ENCODE data around the gene NMB.

The NMB gene

GRCh38 chr15:84671211-84671610 lies 13.2 kb upstream of the NMB start:
- H3K36me3 Mint-ChIP-seq (ENCODE audit: insufficient read depth), result peaks cover 26% of the 10 kb centered on the region
- no peak overlapping the region for H3K4me3 Mint-ChIP-seq
- no peaks in the 10 kb centered on the region for H3K27me3 Mint-ChIP-seq
- peaks cover 11% of the 10 kb centered on the region for H3K4me1 Mint-ChIP-seq
- peak overlapping the region; percentile 74 for H3K27ac Mint-ChIP-seq (ENCODE audit: low read depth)
- DNase-seq (ENCODE audit: low spot score in 2 of 2) (no peak), ATAC-seq (replicated peaks; ENCODE audit: extremely low read depth, poor library complexity, severe bottlenecking) (no peak)
- H3K9me3 Mint-ChIP-seq, result no peaks in the 10 kb centered on the region

GRCh38 chr15:84669726-84670125 lies 11.7 kb upstream of the NMB start:
- H3K27me3 Mint-ChIP-seq, result no peaks in the 10 kb centered on the region
- no peak for DNase-seq (ENCODE audit: low spot score in 2 of 2)
- peaks cover 11% of the 10 kb centered on the region for H3K4me1 Mint-ChIP-seq
- H3K36me3 Mint-ChIP-seq (ENCODE audit: insufficient read depth), result peaks cover 33% of the 10 kb centered on the region
- no peak overlapping the region for H3K4me3 Mint-ChIP-seq
- H3K27ac Mint-ChIP-seq (ENCODE audit: low read depth), result peak overlapping the region; percentile 83
- ATAC-seq (replicated peaks; ENCODE audit: extremely low read depth, poor library complexity, severe bottlenecking), result no peak
- H3K9me3 Mint-ChIP-seq, result no peaks in the 10 kb centered on the region

DNA sequence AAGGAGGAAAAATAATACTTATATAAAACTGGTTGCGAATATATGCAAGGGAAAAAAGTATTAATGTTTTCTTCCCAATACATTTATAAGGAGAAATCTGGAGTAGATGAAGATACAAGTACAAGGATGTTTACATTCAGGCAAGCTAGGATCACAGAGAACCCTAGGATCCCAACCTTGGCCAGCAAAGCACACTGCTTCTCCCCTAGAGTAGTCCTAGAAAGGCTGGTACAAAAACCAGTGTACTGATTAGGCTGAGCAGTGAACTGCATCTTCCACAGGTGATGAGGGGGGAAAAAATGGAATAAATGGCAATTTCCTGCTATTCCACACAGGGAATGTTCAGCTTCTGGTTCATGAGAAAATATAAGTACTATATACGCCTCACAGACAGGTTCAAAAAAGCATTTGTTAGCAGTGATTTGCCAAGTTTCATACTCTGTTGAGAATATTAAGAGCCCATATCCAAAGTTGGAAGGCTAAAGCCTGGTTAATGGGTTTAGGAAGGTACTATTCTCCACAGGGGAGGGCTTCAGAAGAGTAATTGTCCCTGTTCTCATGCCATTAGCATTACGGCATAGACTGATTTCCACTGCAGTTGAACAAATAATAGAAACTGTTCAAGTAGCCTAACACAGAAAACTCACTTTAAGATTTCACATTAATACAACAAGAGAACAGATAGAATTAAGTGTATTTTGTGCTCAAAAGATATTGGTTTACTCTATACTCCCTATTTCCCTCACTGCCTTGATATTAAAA lies 10.4 kb upstream of the NMB start:
- peaks cover 33% of the 10 kb centered on the region for H3K36me3 Mint-ChIP-seq (ENCODE audit: insufficient read depth)
- H3K27ac Mint-ChIP-seq (ENCODE audit: low read depth), result peak overlapping the region; percentile 16
- H3K27me3 Mint-ChIP-seq, result no peaks in the 10 kb centered on the region
- no peaks in the 10 kb centered on the region for H3K9me3 Mint-ChIP-seq
- DNase-seq (ENCODE audit: low spot score in 2 of 2) (no peak), ATAC-seq (replicated peaks; ENCODE audit: extremely low read depth, poor library complexity, severe bottlenecking) (no peak)
- no peak overlapping the region for H3K4me3 Mint-ChIP-seq
- H3K4me1 Mint-ChIP-seq, result peaks cover 11% of the 10 kb centered on the region

DNA sequence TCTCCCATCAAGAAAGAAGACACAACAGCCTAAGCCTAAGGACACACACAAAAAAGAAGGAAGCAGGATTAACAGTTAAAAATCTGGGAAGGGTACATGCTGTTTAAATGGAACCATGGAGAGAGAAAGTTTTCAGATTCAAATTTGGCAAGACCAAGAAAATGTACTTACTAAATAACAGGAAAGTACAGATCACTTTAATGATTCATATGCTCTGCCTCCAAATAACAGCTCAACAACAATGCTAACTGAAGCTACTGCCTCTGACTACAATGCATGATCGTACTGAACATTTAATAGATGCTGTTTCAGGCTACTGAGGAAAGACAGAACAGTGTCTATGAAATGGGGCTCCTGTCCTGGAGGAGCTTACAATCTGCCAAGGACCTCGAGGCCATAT lies 8.4 kb upstream of the NMB start:
- Mint-ChIP-seq H3K27me3 (no peaks in the 10 kb centered on the region), H3K4me1 (peaks cover 6% of the 10 kb centered on the region), H3K4me3 (no peak overlapping the region), H3K27ac (ENCODE audit: low read depth) (peak overlapping the region; percentile 30), H3K9me3 (no peaks in the 10 kb centered on the region), H3K36me3 (ENCODE audit: insufficient read depth) (peaks cover 28% of the 10 kb centered on the region)
- no peak for ATAC-seq (replicated peaks; ENCODE audit: extremely low read depth, poor library complexity, severe bottlenecking)
- no peak for DNase-seq (ENCODE audit: low spot score in 2 of 2)

- no peak for DNase-seq (ENCODE audit: low spot score in 2 of 2)
- Mint-ChIP-seq H3K27me3 (no peaks in the 10 kb centered on the region), H3K9me3 (no peaks in the 10 kb centered on the region), H3K36me3 (ENCODE audit: insufficient read depth) (peaks cover 11% of the 10 kb centered on the region), H3K4me3 (no peak overlapping the region), H3K4me1 (peaks cover 22% of the 10 kb centered on the region), H3K27ac (ENCODE audit: low read depth) (peak overlapping the region; percentile 44)
- ATAC-seq (replicated peaks; ENCODE audit: extremely low read depth, poor library complexity, severe bottlenecking), result no peak
Observed at GRCh38 chr15:84661001-84661400, 3.0 kb upstream of the NMB start.

DNA sequence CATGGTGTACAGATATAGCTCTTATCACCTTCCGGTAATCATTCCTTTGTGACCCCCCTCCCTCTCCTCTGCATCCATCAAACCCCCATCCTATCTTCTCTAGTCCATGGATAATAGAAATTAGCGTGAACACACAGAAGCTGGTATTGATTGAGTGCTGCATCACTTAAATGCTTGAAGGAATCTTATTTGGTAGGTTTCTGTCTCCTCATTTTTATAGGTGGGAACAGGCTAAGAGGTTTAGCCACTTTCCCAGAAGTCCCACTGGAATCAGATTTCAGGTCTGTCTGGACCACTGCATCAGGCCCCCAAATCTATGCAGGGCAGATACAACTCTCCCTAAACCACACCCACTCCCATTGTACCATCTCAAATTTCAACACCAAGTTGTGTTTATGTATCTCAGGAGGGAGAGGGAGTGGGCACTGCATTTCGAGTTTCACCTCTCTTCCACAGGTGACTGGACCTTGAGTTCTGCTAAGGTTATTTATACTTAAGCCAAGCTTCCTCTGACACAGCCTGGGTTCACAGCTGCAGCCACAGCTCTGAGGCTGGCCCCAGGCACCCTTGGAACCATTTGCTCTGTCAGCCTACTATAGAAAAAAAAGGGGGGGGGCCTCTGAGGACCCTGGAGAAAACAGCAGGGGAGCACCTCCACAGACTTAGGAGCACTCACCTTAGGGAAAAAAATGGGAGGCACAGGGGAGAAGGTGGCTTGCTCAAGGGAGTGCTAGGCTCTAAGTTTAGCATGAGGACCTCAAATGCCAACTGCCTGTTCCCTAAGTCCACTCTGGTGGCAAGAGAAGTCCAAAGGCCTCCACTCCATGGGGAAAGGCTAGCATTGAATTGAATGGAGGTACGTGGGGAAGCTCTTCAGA lies 2.1 kb upstream of the NMB start:
- peaks cover 9% of the 10 kb centered on the region for H3K36me3 Mint-ChIP-seq (ENCODE audit: insufficient read depth)
- DNase-seq (ENCODE audit: low spot score in 2 of 2) (no peak), ATAC-seq (replicated peaks; ENCODE audit: extremely low read depth, poor library complexity, severe bottlenecking) (no peak)
- H3K4me1 Mint-ChIP-seq, result peaks cover 30% of the 10 kb centered on the region
- H3K9me3 Mint-ChIP-seq, result no peaks in the 10 kb centered on the region
- no peaks in the 10 kb centered on the region for H3K27me3 Mint-ChIP-seq
- H3K4me3 Mint-ChIP-seq, result no peak overlapping the region
- H3K27ac Mint-ChIP-seq (ENCODE audit: low read depth), result no peak overlapping the region

- Mint-ChIP-seq H3K27me3 (no peaks in the 10 kb centered on the region), H3K4me1 (peaks cover 40% of the 10 kb centered on the region), H3K4me3 (peak overlapping the region; percentile 70), H3K36me3 (ENCODE audit: insufficient read depth) (peaks cover 10% of the 10 kb centered on the region), H3K9me3 (no peaks in the 10 kb centered on the region), H3K27ac (ENCODE audit: low read depth) (peak overlapping the region; percentile 62)
- DNase-seq (ENCODE audit: low spot score in 2 of 2) (no peak), ATAC-seq (replicated peaks; ENCODE audit: extremely low read depth, poor library complexity, severe bottlenecking) (no peak)
Observed at GRCh38 chr15:84658788-84659411, 901 bp upstream of the NMB start.

DNA sequence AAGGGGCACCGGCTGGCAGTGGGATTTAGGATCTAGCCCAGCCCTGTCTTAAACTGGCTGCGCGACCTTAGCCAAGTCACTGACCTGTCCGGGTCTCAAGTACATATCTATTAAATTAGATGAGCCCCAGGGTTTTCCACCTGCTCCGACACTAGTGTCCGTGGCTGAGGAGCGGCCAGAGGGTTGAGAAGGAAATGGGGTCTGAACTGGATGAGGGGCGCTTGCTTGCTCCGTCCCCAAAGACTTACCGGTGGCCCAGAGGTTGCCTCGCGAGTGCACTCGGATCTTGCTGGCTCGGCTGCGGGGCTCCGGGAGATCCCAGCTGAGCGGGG lies 285 bp downstream of the NMB start:
- H3K9me3 Mint-ChIP-seq, result no peaks in the 10 kb centered on the region
- H3K36me3 Mint-ChIP-seq (ENCODE audit: insufficient read depth), result peaks cover 10% of the 10 kb centered on the region
- peak overlapping the region; percentile 70 for H3K4me3 Mint-ChIP-seq
- no peak for DNase-seq (ENCODE audit: low spot score in 2 of 2)
- H3K27me3 Mint-ChIP-seq, result no peaks in the 10 kb centered on the region
- ATAC-seq (replicated peaks; ENCODE audit: extremely low read depth, poor library complexity, severe bottlenecking), result no peak
- H3K4me1 Mint-ChIP-seq, result peaks cover 47% of the 10 kb centered on the region
- no peak overlapping the region for H3K27ac Mint-ChIP-seq (ENCODE audit: low read depth)

DNA sequence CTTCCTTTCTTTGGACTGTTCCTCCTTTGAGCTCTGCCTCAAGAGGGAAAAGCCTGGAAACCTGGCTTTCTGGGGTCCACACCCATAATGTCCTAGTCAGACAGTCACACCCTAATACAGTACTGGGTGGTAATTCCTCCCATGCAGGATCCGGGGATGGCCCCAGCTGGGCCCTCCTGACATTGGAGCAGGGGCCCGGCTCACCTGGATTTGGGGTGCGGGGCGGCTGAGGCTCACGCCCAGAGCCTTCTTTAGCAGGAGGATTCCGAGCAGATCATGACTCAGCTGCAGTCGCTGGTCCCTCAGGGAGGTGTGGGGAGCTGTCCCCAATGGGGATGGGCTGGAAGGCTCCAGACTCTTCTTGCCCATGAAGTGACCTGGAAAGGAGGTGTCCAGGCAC lies 1.0 kb downstream of the NMB start:
- H3K36me3 Mint-ChIP-seq (ENCODE audit: insufficient read depth), result peaks cover 10% of the 10 kb centered on the region
- no peak overlapping the region for H3K27ac Mint-ChIP-seq (ENCODE audit: low read depth)
- no peaks in the 10 kb centered on the region for H3K27me3 Mint-ChIP-seq
- H3K4me3 Mint-ChIP-seq, result peak overlapping the region; percentile 70
- H3K4me1 Mint-ChIP-seq, result peaks cover 47% of the 10 kb centered on the region
- ATAC-seq (replicated peaks; ENCODE audit: extremely low read depth, poor library complexity, severe bottlenecking), result no peak
- no peak for DNase-seq (ENCODE audit: low spot score in 2 of 2)
- no peaks in the 10 kb centered on the region for H3K9me3 Mint-ChIP-seq

DNA sequence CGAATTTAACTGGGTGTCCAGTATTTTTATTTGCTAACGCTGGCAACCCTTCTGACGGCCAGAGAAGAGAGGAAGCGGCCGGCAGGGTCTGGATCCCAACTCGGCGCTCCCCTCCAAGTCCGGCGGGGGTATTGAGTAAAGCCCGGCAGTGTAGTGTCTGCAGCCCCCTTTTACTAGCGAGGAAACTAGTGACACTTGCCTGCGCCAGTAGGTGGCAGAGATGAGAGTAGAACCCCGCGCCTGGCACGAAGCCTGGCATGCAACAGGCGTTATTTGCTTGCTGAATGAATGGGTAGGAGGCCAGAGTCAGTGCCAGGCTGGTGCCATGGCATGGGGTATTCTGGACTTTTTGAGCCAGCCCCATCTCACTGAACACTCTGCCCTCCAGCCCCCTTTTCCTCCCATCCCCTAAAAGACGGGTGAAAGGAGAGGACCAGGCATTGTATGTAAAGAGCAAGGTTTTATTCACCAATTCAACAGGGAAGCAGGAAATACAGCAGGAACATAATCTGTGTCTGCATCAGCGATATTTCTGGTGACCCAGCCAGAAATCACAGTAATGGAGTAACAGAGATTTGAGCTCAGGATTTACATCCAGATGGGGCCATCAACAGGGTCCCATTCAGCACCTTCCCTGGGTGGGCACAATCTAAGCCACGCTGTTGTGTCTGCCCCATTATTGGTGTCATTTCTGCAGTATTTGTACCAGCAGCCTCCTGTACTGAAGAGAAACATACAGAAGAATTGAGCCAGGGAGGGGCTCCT lies 3.1 kb downstream of the NMB start:
- H3K4me3 Mint-ChIP-seq, result peak overlapping the region; percentile 90
- peaks cover 22% of the 10 kb centered on the region for H3K36me3 Mint-ChIP-seq (ENCODE audit: insufficient read depth)
- H3K27ac Mint-ChIP-seq (ENCODE audit: low read depth), result peak overlapping the region; percentile 92
- ATAC-seq (replicated peaks; ENCODE audit: extremely low read depth, poor library complexity, severe bottlenecking), result peak; percentile 53
- H3K27me3 Mint-ChIP-seq, result no peaks in the 10 kb centered on the region
- H3K4me1 Mint-ChIP-seq, result peaks cover 51% of the 10 kb centered on the region
- H3K9me3 Mint-ChIP-seq, result no peaks in the 10 kb centered on the region
- peak; percentile 48 to 59 for DNase-seq (ENCODE audit: low spot score in 2 of 2)

DNA sequence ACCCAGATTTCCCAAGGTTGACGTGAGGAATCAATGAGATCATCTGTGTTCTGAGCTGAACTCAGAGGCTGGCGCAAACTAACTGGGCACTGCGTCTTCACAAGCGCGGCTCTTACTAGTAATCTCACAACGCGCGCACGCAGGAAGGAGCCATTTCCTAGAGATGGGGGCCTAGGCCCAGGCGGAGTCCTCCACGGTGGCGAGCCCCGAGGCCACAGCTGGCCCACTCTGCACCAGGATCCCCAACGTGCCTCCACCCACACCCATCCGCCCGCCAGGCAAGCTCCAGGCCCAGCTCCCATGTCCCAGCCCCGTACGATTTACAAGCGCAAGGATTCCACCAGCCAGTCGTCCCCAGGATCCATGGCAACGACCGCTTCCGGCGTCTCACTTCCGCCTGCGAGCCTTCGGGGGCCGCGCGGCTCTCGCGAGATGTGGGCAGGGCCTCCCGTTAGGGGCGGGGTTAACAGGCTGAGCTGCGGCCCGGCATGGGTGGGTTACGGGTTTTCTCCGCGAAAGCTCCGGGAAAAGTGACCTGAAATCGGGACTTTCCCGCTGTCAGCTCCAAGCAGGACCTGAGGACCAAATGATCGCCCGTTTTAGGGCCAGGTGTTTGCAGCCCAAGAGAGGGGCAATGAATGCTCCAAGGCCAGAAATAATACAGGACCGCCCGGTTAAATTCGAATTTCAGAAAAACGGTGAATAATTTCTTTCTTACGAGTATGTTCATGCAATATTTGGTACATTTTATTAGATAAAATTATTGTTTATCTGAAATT lies 3.9 kb downstream of the NMB start, which contains the start of gene WDR73:
Gene WDR73, minus strand, starts transcription at position 374 of the 779 bp plus-strand sequence. Its CDS starts 9 bp downstream, at position 365.
- DNase-seq (ENCODE audit: low spot score in 2 of 2), result peak; percentile 93 to 96
- peaks cover 45% of the 10 kb centered on the region for H3K4me1 Mint-ChIP-seq
- peak; percentile 79 for ATAC-seq (replicated peaks; ENCODE audit: extremely low read depth, poor library complexity, severe bottlenecking)
- H3K36me3 Mint-ChIP-seq (ENCODE audit: insufficient read depth), result peaks cover 23% of the 10 kb centered on the region
- peak within 1 kb of the TSS; percentile 92 for H3K27ac Mint-ChIP-seq (ENCODE audit: low read depth)
- H3K9me3 Mint-ChIP-seq, result no peaks in the 10 kb centered on the region
- peak within 1 kb of the TSS; percentile 90 for H3K4me3 Mint-ChIP-seq
- no peaks in the 10 kb centered on the region for H3K27me3 Mint-ChIP-seq
